Heart left ventricle (tissue), 16 donors: ENCODE results near the gene CIART. TPM values are rescaled to one million over a fixed set of nuclear protein-coding genes. Genes with fewer than 3 reads are reported as not detected.

Experiments used
- ATAC-seq, 4 donors: fragments of 200-7000 bp; cut with Tn5 transposase; one replicate each; pipeline ENCODE4 v1.9.1; 2020 to 2022; ENCODE audit warnings: moderate library complexity in 4 of 4, mild to moderate bottlenecking in 3 of 4, moderate number of reproducible peaks in 1 of 4
- DNase-seq, 5 donors: peaks; one replicate each; pipeline ENCODE4 v3.0.0-alpha.2; 2020
- H3K27ac ChIP-seq, 12 donors: fragments of 200-600 bp; sonication (generic) in 4 of 12; one replicate each; pipeline versions ENCODE4 v1.5.0 to v1.8.0; 2016 to 2022; ENCODE audit warnings: mild to moderate bottlenecking in 2 of 12
- H3K27me3 ChIP-seq, 9 donors: fragments of 200-600 bp; sonication (generic) in 2 of 9; one replicate each; pipeline versions ENCODE4 v1.5.1 to v1.8.0; 2016 to 2022; ENCODE audit warnings: mild to moderate bottlenecking in 3 of 9
- H3K36me3 ChIP-seq, 9 donors: fragments of 200-600 bp; sonication (generic) in 2 of 9; one replicate each; pipeline versions ENCODE4 v1.5.0 to v1.8.0; 2018 to 2022; ENCODE audit warnings: mild to moderate bottlenecking in 2 of 9
- H3K4me1 ChIP-seq, 12 donors: fragments of 200-600 bp; sonication (generic) in 4 of 12; one replicate each; pipeline versions ENCODE4 v1.5.0 to v1.8.0; 2016 to 2022; ENCODE audit warnings: mild to moderate bottlenecking in 3 of 12
- H3K4me3 ChIP-seq, 12 donors: fragments of 200-600 bp; sonication (generic) in 4 of 12; one replicate each; pipeline versions ENCODE4 v1.5.0 to v1.8.0; 2017 to 2022; ENCODE audit warnings: mild to moderate bottlenecking in 9 of 12, moderate library complexity in 4 of 12
- H3K9me3 ChIP-seq, 12 donors: fragments of 200-600 bp; sonication (generic) in 4 of 12; one replicate each; pipeline versions ENCODE4 v1.5.0 to v1.8.0; 2016 to 2022; ENCODE audit warnings: mild to moderate bottlenecking in 1 of 12
- POLR2A ChIP-seq, 2 donors: fragments of 450-650 bp; IDR thresholded peaks; one replicate each; pipeline ENCODE4 v1.6.1; 2017; ENCODE audit warnings: antibody characterized with exemption in 2 of 2, mild to moderate bottlenecking in 2 of 2, moderate library complexity in 2 of 2
- WGBS, 4 donors: extraction: QIAGEN DNeasy Blood & Tissue Kit in 2 of 4; methylation state at CpG; one replicate each; pipeline versions ENCODE4 v1.1.5 to v1.1.7; 2013 to 2018; 5-methylcytosine and 5-hydroxymethylcytosine counted together
- intact Hi-C, 10 donors: fragments of 100-400 bp; cut with DNase I; formaldehyde crosslinking; loops; one replicate each; pipeline versions ENCODE4 v1.11.1 to v1.14.2; 2022
- polyA plus RNA-seq, 2 donors: library from polyadenylated mRNA; stranded (reverse); fragments of 200-250 nt; gene quantifications; one replicate each; pipeline ENCODE4 v1.2.3, GENCODE V29; 2013
- total RNA-seq, 9 donors: library from RNA; depleted of rRNA in 2 of 9; stranded (reverse); fragments of >200 nt in 2 of 9; fragmentation: NEBNext Ultra II Directional in 3 of 9; extraction: Animal tissue kit (Norgen Biotek cat#: 25700) in 3 of 9; gene quantifications; one replicate each; pipeline versions ENCODE4 v1.1.0 to v1.2.4, GENCODE V29; 2016 to 2023
- TF ChIP-seq, protein P1 (sequence below), 12 donors: fragments of 200-600 bp; sonication (generic) in 4 of 12; IDR thresholded peaks; one replicate each; pipeline versions ENCODE4 v1.5.0 to v1.8.0; 2018 to 2022; ENCODE audit warnings: antibody characterized with exemption in 12 of 12, mild to moderate bottlenecking in 5 of 12
- donor health status: ischemic (EF 13 %, LVEDD 7.1; RV severe dilation, severe dysfunction).
- donor health status: healthy with polysubstance abuse.
- donor health status: DM: no; HTN: yes; CAD: no.
- donor health status: DM: no; HTN: no; CAD: no.
- donor health status: ischemic (EF 25% LVEDD 6.9; RV normal size, moderate dysfunction).
- donor health status: ischemic (EF 25% LVEDD 5.7; RV mildly dilated, moderate dysfunction).
- donor health status: healthy.
- donor health status: DM: yes; HTN: yes; CAD: no.
- donor health status: ischemic (EF 35%, LVEDD 5.7; RV mildly dilated, moderate dysfunction).
- donor health status: nonischemic (EF 11% LVEDD 7.7; RV severe dilation, severe dysfunction).
- donor health status: DM: yes; HTN: yes; CAD: no.
- donor health status: PGD.
- donor health status: ischemic (EF 29% LVEDD 5.4; RV normal size, mild dysfunction).
- donor health status: nonischemic (EF 23%, LVEDD 6.1; RV moderate dilation, normal function).

CIART gene
- total and polyA plus RNA-seq, 11 donors: 2.3 to 23.9 (median 7.1) TPM

DNA sequence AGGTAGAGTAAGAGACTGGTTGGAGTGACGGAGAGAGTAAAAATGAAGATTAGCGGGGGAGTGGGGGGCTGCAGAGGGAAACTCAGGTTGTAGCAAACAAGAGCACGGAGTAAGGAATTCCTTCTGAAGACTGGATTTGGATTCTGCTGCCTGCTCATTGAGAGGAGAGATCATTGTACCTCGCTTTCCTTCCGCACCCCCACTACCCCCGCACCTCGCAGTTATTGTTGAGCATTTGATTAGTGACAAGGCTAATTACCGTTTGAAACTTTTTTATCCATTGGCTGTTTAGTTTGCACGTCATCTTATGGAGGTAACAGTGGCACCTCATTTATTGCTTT lies 39.4 kb downstream of the CIART start:
- H3K36me3 ChIP-seq: peaks cover 2 to 31% (median 22%) of the 10 kb centered on the region in 9 donors
- H3K27me3 ChIP-seq: no peaks in the 10 kb centered on the region
- 0 to 1% (median 0%) methylated on average over 9 of the region's 9 CpGs for WGBS, 4 donors
- ATAC-seq: no peak
- intact Hi-C loops: loop anchor here in 4 of 10 donors (1.0 to 10.0 kb wide), 4 partner anchors 39 to 67 kb away; partner anchors contain the start of genes CA14 (in 3 of the 4), CIART (in 1 of the 4) and RPRD2 (in 1 of the 4)
- peaks cover 0 to 28% (median 11%) of the 10 kb centered on the region in 12 donors for H3K4me1 ChIP-seq
- TF ChIP-seq, protein P1, sequence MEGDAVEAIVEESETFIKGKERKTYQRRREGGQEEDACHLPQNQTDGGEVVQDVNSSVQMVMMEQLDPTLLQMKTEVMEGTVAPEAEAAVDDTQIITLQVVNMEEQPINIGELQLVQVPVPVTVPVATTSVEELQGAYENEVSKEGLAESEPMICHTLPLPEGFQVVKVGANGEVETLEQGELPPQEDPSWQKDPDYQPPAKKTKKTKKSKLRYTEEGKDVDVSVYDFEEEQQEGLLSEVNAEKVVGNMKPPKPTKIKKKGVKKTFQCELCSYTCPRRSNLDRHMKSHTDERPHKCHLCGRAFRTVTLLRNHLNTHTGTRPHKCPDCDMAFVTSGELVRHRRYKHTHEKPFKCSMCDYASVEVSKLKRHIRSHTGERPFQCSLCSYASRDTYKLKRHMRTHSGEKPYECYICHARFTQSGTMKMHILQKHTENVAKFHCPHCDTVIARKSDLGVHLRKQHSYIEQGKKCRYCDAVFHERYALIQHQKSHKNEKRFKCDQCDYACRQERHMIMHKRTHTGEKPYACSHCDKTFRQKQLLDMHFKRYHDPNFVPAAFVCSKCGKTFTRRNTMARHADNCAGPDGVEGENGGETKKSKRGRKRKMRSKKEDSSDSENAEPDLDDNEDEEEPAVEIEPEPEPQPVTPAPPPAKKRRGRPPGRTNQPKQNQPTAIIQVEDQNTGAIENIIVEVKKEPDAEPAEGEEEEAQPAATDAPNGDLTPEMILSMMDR (IDR thresholded peaks at IDR 0.05): no peak
- TF ChIP-seq POLR2A (IDR thresholded peaks at IDR 0.05): no peak
- no peak for DNase-seq
- no peaks in the 10 kb centered on the region for H3K9me3 ChIP-seq
- H3K4me3 ChIP-seq: peak overlapping the region; percentile 55 to 92 (median 77)
- H3K27ac ChIP-seq: peak overlapping the region; percentile 35 to 96 (median 91)

DNA sequence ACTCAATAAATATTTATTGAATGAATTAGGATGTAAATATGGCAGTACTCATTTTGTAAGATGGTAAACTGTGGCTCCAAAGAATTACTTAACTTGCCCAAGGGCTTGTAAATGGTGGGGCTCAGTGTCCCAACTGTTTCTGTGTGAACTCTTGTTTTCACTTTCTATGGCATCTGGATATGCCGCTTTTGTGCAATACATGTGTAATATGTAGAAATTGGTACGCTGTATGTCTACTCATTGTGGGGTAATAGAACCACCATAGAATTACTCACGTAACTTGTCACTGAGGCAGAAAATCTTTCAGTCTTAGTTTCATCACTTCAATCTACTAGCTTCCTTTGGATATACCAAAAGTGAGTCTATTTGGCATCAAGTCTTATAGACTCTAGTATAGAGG lies 40.0 kb downstream of the CIART start:
- H3K4me3 ChIP-seq: peak overlapping the region in 11 of 12 donors; percentile 55 to 92 (median 81)
- peaks cover 0 to 28% (median 11%) of the 10 kb centered on the region in 12 donors for H3K4me1 ChIP-seq
- intact Hi-C loops: loop anchor here in 4 of 10 donors (5.0 to 10.0 kb wide), 3 partner anchors 40 to 68 kb away; partner anchors contain the start of genes CA14 (in 3 of the 4) and RPRD2 (in 1 of the 4)
- WGBS, 4 donors: 89 to 94% (median 92%) methylated on average over 3 of the region's 3 CpGs
- H3K36me3 ChIP-seq: peaks cover 2 to 37% (median 27%) of the 10 kb centered on the region in 9 donors
- ATAC-seq (no peak), DNase-seq (no peak)
- TF ChIP-seq POLR2A (IDR thresholded peaks at IDR 0.05): no peak
- TF ChIP-seq, protein P1 (IDR thresholded peaks at IDR 0.05): no peak
- H3K27ac ChIP-seq: peak overlapping the region in 4 of 12 donors; percentile 84 to 96 (median 92)
- H3K9me3 ChIP-seq: no peaks in the 10 kb centered on the region
- H3K27me3 ChIP-seq: no peaks in the 10 kb centered on the region

DNA sequence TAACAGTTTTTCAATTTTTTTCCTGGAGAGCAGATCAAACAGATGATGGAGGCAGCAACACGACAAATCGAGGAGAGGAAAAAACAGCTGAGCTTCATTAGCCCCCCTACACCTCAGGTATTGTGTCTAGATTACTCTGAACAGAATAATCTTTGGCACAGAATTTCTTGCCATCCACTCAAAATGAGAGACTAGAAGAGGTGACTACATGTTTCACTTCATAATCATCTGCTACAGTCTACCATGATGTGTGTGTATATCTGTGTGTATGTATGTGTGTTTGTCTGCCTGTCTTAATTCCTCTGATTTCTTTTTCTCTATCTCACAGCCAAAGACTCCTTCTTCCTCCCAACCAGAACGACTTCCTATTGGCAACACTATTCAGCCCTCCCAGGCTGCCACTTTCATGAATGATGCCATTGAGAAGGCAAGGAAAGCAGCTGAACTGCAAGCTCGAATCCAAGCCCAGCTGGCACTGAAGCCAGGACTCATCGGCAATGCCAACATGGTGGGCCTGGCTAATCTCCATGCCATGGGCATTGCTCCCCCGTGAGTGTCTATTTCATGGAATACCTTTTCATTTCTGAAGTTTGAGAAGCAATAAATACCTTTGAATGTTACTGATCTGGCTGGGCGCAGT lies 50.4 kb downstream of the CIART start:
- Histone ChIP-seq H3K9me3 (no peaks in the 10 kb centered on the region), H3K27me3 (no peaks in the 10 kb centered on the region), H3K36me3 (peaks cover 1 to 100% (median 100%) of the 10 kb centered on the region in 9 donors), H3K4me1 (no peaks in the 10 kb centered on the region), H3K4me3 (no peak overlapping the region), H3K27ac (no peak overlapping the region)
- intact Hi-C loops: no loop called here
- 85 to 95% (median 91%) methylated on average over 7 of the region's 7 CpGs for WGBS, 4 donors
- TF ChIP-seq POLR2A (IDR thresholded peaks at IDR 0.05): no peak
- TF ChIP-seq, protein P1 (IDR thresholded peaks at IDR 0.05): no peak
- DNase-seq: no peak
- ATAC-seq: no peak

Other genes starting within 250 kb of the CIART start
- gene VPS45, start 214.8 kb upstream of the CIART start, total RNA-seq: 10 to 100 TPM; 39.1 to 67.7 (median 49.5) TPM
- 10 to 100 TPM; 30.4 to 36.3 TPM for gene VPS45, start 214.8 kb upstream of the CIART start, polyA plus RNA-seq
- gene PLEKHO1, start 132.6 kb upstream of the CIART start, total RNA-seq: 100 to 1,000 TPM in 2 of 9 donors, 10 to 100 TPM in 7; 46.8 to 152 (median 67.6) TPM
- 100 to 1,000 TPM; 184 to 200 TPM for gene PLEKHO1, start 132.6 kb upstream of the CIART start, polyA plus RNA-seq
- 10 to 100 TPM; 12.6 to 59.9 (median 33.6) TPM for gene ANP32E, start 46.4 kb upstream of the CIART start, total RNA-seq
- gene ANP32E, start 46.4 kb upstream of the CIART start, polyA plus RNA-seq: 10 to 100 TPM; 25.3 to 43.6 TPM
- 10 to 100 TPM in 1 of 9 donors, 1 to 10 TPM in 7, under 1 TPM in 1; 0.56 to 16.5 (median 4.2) TPM for gene CA14, start 24.8 kb upstream of the CIART start, total RNA-seq
- 10 to 100 TPM in 1 of 2 donors, 1 to 10 TPM in 1; 3.1 to 22.2 TPM for gene CA14, start 24.8 kb upstream of the CIART start, polyA plus RNA-seq
- 100 to 1,000 TPM in 1 of 9 donors, 10 to 100 TPM in 8; 50.1 to 102 (median 59.8) TPM for gene APH1A, start 13.5 kb upstream of the CIART start, total RNA-seq
- gene APH1A, start 13.5 kb upstream of the CIART start, polyA plus RNA-seq: 10 to 100 TPM; 53.9 to 97.8 TPM
- 10 to 100 TPM in 6 of 9 donors, 1 to 10 TPM in 3; 5.0 to 30.5 (median 10.7) TPM for gene C1orf54, start 9.8 kb upstream of the CIART start, total RNA-seq
- gene C1orf54, start 9.8 kb upstream of the CIART start, polyA plus RNA-seq: 10 to 100 TPM; 18.5 to 20.9 TPM
- gene MRPS21, start 11.3 kb downstream of the CIART start, total RNA-seq: 10 to 100 TPM; 44.5 to 77.2 (median 61.0) TPM
- 100 to 1,000 TPM in 1 of 2 donors, 10 to 100 TPM in 1; 64.2 to 139 TPM for gene MRPS21, start 11.3 kb downstream of the CIART start, polyA plus RNA-seq
- 10 to 100 TPM; 12.4 to 28.1 (median 19.5) TPM for gene PRPF3, start 39.0 kb downstream of the CIART start, total RNA-seq
- 10 to 100 TPM; 17.8 to 19.5 TPM for gene PRPF3, start 39.0 kb downstream of the CIART start, polyA plus RNA-seq
- gene RPRD2, start 81.6 kb downstream of the CIART start, total RNA-seq: 10 to 100 TPM; 19.4 to 33.4 (median 25.3) TPM
- 1 to 10 TPM; 6.4 to 8.6 TPM for gene RPRD2, start 81.6 kb downstream of the CIART start, polyA plus RNA-seq
- gene TARS2, start 204.9 kb downstream of the CIART start, total RNA-seq: 10 to 100 TPM; 21.9 to 46.5 (median 28.9) TPM
- gene TARS2, start 204.9 kb downstream of the CIART start, polyA plus RNA-seq: 10 to 100 TPM; 23.6 to 29.0 TPM
- gene ECM1, start 225.6 kb downstream of the CIART start, total RNA-seq: 10 to 100 TPM; 10.9 to 35.3 (median 15.4) TPM
- 10 to 100 TPM; 11.3 to 15.6 TPM for gene ECM1, start 225.6 kb downstream of the CIART start, polyA plus RNA-seq
- gene FALEC, start 233.2 kb downstream of the CIART start, total RNA-seq: under 1 TPM in 2 of 9 donors, not detected in 7; 0.51 to 0.96 TPM
- gene FALEC, start 233.2 kb downstream of the CIART start, polyA plus RNA-seq: under 1 TPM; 0.18 to 0.46 TPM